Ishikawa (cell line): ENCODE measurements around the gene R3HDM2.

Experiments
- CEBPB ChIP-seq: IDR thresholded peaks from 2 replicates; pipeline ENCODE4 v1.6.1; 2012
- CREB1 ChIP-seq: IDR thresholded peaks from 2 replicates; pipeline ENCODE4 v1.6.1; 2012; ENCODE audit warnings: low read depth
- EGR1 ChIP-seq: IDR thresholded peaks from 2 replicates; pipeline ENCODE4 v1.6.1; 2012
- EP300 ChIP-seq: IDR thresholded peaks from 2 replicates; pipeline ENCODE4 v1.6.1; 2012; ENCODE audit warnings: borderline replicate concordance
- FOXM1 ChIP-seq: IDR thresholded peaks from 2 replicates; pipeline ENCODE4 v1.6.1; 2012; ENCODE audit warnings: low read depth, borderline replicate concordance
- NFIC ChIP-seq: IDR thresholded peaks from 2 replicates; pipeline ENCODE4 v1.6.1; 2012
- RAD21 ChIP-seq: IDR thresholded peaks from 2 replicates; pipeline ENCODE4 v1.6.1; 2012; ENCODE audit warnings: low read depth
- TAF1 ChIP-seq: IDR thresholded peaks from 2 replicates; pipeline ENCODE4 v1.6.1; 2012; ENCODE audit warnings: low read depth, mild to moderate bottlenecking
- TCF12 ChIP-seq: IDR thresholded peaks from 2 replicates; pipeline ENCODE4 v1.6.1; 2012; ENCODE audit warnings: low read depth
- TEAD4 ChIP-seq: IDR thresholded peaks from 2 replicates; pipeline ENCODE4 v1.6.1; 2012
- TF ChIP-seq, protein P1 (sequence below): IDR thresholded peaks from 2 replicates; pipeline ENCODE4 v1.6.1; 2012; ENCODE audit warnings: low read depth, mild to moderate bottlenecking
- TF ChIP-seq, protein P2 (sequence below): IDR thresholded peaks from 2 replicates; pipeline ENCODE4 v1.6.1; 2012

DNA sequence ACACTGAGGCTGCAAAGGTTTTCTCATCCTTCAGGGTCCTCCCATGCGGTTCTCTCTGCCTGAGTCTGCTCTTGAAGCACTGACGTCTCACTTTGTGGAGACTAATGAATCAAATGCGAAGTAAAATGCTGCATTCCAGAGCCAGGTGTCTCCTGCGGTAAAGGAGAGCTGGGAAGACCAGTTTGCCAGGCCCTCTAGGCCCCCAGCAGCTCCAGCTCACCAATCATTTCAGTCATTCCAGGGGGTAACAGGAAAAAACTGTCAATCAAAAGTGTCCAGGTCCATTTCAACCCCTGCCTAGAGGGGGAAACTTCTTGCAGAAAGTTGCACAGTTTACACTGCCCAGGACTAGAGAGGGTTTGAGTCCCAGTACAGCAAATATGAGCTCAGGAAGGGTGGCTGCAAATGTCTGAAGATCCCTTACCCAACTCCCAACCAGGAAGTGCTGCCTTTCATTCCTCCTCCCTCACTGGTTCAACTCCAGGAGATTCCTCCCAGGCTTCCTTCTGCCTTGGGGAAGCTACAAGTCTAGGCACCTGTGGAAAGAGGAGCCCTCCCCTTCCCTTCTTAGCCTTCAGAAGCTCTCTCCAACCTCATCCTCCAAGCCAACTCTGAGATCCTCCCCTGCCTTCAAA, 217.0 kb downstream of the R3HDM2 start:
- TF ChIP-seq TCF12, result no peak
- TF ChIP-seq EGR1, result no peak
- no peak; the same call in 1 of the 2 replicates for TF ChIP-seq EP300
- no peak for TF ChIP-seq TEAD4
- TF ChIP-seq, protein P1, sequence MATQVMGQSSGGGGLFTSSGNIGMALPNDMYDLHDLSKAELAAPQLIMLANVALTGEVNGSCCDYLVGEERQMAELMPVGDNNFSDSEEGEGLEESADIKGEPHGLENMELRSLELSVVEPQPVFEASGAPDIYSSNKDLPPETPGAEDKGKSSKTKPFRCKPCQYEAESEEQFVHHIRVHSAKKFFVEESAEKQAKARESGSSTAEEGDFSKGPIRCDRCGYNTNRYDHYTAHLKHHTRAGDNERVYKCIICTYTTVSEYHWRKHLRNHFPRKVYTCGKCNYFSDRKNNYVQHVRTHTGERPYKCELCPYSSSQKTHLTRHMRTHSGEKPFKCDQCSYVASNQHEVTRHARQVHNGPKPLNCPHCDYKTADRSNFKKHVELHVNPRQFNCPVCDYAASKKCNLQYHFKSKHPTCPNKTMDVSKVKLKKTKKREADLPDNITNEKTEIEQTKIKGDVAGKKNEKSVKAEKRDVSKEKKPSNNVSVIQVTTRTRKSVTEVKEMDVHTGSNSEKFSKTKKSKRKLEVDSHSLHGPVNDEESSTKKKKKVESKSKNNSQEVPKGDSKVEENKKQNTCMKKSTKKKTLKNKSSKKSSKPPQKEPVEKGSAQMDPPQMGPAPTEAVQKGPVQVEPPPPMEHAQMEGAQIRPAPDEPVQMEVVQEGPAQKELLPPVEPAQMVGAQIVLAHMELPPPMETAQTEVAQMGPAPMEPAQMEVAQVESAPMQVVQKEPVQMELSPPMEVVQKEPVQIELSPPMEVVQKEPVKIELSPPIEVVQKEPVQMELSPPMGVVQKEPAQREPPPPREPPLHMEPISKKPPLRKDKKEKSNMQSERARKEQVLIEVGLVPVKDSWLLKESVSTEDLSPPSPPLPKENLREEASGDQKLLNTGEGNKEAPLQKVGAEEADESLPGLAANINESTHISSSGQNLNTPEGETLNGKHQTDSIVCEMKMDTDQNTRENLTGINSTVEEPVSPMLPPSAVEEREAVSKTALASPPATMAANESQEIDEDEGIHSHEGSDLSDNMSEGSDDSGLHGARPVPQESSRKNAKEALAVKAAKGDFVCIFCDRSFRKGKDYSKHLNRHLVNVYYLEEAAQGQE, result no peak
- no peak for TF ChIP-seq RAD21
- no peak for TF ChIP-seq FOXM1
- no peak for TF ChIP-seq TAF1
- TF ChIP-seq, protein P2, sequence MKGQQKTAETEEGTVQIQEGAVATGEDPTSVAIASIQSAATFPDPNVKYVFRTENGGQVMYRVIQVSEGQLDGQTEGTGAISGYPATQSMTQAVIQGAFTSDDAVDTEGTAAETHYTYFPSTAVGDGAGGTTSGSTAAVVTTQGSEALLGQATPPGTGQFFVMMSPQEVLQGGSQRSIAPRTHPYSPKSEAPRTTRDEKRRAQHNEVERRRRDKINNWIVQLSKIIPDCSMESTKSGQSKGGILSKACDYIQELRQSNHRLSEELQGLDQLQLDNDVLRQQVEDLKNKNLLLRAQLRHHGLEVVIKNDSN, result no peak
- 0 out of 2 replicates have a peak, but pooled peaks have one; percentile 2 for TF ChIP-seq NFIC
- no peak for TF ChIP-seq CREB1
- TF ChIP-seq CEBPB, result no peak
